Measurements from ENCODE around the gene TTLL10.
"Not testable (repeated sequence)": the region's sequence is repeated elsewhere in the genome, so short reads cannot be mapped to it uniquely, and the experiment has no call there.

The TTLL10 gene

DNA sequence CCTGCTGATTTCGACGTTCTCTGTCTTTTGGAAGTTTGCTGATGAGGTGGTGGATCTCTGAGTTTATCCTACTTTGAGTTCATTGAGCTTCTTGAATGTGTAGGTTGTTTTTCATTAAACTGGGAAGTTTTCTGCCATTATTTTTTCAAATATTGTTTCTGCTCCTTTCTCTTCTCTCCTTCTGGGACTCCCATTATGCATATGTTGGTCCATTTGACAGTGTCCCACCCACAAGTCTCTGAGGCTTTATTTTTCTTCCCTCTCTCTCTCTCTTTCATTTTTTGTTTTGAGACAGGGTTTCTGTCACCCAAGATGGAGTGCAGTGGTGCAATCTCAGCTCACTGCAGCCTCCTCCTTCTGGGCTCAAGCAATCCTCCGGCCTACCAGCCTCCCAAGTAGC lies 21.0 kb downstream of the TTLL10 start:
- no peak for DNase-seq (ENCODE audit: low read depth)

DNA sequence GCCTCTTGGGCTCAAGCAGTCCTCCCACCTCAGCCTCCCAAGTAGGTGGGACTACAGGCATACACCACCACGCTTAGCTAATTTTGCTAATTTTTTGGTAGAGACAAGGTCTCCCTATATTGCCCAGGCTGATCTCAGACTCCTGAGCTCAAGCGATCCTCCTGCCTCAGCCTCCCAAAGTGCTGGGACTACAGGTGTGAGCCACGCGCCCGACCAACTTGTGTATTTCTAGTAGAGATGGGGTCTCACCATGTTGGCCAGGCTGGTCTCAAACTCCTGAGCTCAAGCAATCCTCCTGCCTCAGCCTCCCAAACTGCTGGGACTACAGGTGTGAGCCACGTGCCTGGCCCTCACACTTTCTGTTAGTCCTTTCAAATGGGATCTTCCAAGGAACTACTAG lies 22.0 kb downstream of the TTLL10 start:
- DNase-seq (ENCODE audit: low read depth): not testable (repeated sequence)

DNA sequence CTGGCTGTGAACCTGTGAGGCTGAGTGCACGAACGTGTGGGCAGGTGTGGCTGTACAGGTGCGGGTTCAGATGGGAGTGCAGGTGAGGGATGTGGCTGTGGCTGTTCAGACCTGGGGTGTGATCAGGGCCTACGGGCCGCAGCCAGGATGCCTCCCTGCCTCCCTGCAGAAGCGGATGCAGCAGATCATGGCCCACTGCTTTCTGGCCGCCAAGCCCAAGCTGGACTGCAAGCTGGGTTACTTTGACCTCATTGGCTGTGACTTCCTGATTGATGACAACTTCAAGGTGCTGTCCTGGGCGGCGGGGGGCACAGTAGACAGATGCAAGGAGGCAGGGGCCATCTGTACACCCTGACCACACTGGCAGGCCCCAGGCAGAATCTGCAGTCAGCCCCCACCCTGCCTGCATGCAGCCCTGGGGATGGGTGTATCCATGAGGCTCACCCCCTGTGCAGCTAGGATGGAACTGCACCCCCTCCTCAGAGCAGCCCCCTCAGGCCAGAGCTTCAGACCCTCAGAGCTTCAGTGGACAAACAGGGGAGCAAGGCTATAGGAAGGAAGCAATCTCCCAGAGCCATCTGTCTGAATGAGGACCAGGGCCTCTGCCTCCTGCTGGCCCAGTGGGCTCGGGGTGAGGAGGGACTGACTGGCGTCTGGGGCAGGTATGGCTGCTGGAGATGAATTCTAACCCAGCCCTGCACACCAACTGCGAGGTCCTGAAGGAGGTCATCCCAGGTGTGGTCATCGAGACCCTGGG lies 22.9 kb downstream of the TTLL10 start:
- no peak for DNase-seq (ENCODE audit: low read depth)

DNA sequence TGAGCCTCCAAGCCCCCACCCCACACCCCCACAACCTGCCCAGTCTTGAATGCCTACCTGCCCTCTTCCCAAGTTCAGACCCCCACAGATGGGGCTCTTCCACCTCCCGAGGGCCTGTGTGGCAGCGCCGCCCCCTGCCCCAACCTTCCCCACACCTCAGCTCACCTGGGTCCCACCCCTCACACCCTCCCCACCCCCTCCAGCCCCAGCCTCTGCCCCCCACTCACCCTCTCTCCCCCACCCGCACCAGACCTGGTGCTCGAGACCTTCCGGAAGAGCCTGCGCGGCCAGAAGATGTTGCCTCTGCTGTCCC lies 23.5 kb downstream of the TTLL10 start:
- DNase-seq (ENCODE audit: low read depth): no peak

DNA sequence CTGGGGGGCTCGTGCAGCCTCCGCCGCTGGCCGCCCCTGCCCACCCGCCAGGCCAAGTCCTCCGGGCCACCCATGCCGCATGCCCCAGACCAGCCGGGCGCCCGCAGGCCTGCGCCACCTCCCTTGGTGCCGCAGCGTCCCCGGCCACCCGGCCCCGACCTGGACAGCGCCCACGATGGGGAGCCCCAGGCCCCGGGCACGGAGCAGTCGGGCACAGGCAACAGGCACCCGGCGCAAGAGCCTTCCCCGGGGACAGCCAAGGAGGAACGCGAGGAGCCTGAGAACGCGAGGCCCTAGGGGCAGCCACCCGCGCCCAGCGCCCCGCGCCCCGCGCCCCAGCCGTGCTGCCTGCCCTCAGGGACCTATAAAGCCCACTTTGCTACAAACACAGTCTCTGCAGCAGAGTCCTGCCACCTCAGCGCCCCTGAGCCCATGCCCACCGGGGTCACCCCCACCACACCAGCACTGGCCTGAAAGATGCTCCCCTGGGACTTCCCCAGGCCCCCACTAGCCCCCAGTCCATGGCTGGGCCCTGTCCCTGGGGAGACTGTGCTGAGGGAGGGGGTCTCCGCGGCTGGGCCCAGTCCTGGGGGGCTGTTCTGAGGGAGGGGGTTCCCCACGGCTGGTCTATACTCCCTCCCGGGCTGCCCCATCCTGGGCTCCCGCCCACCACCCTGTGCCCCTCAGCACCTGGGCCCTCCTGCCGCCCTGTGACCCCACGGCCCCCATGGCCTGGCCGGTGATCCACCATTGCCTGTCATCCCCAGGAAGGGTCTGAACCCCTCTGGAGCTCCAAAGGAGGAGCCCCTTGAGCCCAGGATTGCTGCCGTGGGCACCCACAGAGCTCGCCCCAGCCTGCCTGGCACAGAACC lies 24.1 kb downstream of the TTLL10 start:
- DNase-seq (ENCODE audit: low read depth): no peak

DNA sequence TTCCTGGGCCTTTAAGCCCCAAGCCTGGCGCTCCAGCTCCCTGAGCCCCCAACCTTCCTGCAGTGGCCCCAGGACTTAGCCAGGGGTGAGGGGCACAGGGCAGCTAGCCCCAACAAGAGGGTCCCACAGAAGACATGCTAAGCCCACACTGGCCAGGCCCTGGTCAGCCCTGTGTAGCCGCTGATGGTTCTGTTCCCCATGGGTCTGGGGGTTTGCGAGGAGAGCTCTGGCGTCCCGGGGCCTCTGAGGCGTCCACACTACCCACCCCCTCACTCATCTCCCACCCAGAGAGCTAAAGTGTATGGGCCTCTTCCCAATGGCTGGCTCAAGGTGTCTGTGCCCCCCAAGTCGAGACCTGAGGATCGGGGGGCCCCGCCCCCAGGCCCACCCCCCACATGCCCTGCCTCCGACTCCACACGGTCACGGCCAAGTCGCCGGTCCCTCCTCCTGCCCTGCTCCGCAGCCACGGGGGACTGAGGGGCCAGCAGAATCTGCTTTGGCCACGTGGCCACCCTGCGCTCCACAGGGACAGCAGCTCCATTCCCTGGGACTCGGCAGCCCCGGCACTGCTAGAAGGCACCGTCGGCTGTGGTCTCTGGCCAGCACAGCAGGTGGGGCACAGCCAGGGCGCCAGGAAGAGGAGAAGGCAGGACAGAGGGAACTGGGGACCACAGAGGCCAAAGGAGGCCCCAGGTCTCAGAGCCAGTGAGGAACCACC lies 24.9 kb downstream of the TTLL10 start:
- DNase-seq (ENCODE audit: low read depth): no peak

DNA sequence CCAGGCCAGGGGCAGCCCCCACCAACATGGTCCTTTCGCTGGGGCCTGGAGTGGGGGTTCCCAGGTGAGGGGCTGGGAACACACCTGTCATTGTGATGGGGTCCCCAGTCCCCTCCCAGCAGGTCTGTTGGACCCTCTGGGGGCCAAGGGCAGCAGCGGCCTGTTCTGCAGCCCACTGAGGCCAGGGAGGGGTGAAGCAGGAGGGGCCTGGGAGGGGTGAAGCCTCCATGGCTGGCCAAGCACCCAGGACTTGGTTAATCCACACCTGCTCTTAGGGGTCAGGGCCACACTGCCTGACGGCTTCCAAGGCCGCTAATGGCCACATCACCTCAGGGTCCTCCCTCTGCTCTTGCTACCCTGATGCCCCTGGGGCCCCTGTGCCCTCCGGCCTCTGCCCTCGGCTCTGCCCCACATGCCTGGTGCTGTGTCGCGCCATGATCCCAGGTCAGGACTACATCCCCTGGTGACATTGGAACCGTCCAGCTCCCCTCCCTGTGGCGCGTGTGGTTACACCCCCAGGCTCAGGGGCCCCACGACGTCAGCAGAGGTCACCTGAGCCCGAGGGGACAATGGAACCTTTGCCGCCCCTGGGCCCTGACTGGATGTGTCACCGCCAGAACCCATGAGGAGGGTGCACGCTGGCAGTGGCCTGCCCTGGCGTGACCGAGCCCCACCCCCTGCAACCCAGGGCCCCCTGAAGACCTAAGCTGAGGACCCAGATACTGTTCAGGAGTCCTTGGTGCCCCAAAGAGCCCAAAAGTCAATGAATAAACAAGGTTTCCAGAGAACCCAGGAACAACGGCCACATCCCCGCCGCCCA lies 25.7 kb downstream of the TTLL10 start:
- DNase-seq (ENCODE audit: low read depth): no peak

DNA sequence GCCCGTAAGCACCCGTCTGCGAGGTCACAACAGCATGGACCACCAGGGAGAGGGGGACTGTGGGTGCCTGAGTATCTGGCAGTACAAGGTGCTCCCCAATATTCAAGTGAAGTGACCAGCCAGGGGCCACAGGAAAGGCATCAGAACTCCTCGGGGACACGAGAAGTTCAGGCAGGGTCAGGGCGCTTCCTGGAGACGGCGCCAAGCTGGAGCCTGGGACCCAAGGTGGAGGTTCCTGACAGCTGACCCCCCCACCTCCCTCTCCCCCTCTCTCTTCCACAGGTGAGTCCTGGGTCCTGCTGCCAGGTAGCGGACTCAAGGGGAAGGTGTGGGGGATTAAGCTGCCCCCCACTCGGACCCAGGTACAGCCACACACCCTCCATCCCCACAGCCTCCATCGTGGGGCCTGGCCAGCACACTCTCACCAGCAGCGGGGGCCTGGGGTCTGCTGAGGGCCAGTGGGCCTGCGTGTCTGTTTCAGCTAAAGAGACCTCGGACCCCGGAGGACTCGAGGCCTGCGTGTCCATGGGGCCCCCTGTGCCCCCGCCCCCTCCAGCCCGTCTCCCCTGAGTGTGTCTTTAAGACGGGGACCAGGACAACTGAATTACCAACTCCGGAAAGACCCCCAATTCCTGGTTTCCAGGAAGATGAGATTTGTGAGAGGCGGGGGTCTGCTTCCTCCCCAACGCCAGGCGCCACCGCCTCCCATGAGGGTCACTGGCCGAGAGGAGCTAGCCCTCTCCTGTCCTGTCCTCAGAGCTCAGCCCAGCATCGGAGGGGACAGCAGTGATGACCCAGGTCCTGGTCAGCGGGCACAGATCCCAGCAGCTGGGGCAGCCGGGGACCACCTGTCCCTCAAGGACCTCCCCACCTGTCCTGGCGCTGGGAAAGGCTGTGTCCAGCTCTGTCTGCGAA lies 26.5 kb downstream of the TTLL10 start:
- DNase-seq (ENCODE audit: low read depth): no peak

DNA sequence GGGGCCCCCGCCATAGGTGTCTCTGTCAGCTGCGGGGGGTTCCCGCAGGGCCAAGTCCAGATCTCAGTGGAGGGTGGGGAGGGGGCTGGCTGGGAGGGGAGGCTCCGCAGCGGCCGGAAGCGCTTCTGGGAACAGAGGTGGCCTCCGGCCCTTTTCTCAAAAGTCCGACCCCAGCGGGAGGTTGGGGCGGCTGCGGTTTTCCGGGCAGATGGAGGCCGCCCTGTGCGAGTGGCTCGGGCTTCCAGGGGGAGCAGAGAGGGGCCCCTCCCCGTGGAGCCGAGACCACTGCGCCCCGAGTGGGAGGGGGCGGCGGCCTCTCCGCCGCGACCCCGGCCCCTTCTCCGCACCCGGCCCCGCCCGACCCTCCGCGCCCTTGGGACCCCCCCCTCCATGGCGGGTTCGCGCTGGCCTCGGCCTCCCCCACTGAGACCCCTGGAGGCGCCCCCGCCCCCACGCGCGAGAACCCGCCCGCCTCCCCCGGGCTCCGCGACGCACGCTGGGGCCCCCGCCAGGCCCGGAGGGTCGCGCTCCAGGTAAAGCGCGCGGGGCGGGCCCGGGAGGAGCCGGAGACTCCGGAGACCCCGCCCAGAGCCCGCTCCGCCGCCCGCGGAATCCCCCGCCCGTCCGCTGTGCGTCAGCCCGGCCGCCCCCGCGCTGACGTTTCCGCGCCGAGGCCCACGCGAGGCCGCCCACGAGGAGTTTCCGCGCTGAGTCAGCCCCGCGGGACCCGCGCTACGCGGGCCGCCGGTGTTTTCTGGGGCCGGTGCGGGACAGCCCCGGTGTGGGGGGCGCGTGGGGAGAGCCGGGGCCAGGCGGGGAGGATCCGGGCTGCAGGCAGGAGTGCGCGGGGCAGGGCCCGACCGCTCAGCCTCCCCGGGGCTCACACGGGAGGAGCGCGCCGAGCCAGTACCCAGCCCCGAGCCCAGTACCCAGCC lies 27.5 kb downstream of the TTLL10 start:
- peak; percentile 31 for DNase-seq (ENCODE audit: low read depth)

DNA sequence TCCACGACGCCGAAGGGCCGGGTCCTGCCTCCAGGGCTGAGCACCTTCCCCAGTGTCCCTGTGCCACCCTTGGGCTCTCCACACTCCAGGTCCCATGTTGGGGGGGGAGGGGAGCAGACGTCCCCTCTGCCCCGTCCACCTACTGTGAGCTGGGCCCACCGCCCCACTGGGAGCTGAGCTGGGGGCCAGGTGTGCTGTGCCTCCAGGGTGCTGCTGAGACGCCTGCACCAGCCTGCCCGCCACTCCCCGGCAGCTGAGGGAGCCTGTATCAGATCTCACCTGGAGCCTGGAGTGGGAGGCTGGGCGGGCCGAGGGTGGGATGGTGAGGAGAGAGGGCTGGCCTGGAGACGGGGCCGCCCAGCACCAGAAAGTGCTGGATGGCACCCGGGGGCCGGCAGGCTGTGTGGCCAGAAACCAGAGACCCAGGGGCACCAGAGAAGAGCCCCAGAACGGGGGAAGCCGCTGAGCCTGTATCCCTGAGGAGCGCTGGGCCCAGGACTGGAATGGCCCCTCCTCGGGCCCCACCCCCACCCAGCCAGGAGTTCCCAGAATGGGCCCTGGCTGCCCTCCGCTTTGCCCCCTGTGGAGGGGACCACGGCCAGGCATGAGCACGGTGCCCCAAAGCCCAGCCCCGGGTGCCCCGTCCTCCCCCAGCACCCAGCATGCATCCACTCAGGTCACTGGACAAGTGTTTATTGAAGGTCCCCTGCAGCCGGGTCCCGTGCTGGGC lies 29.3 kb downstream of the TTLL10 start:
- DNase-seq (ENCODE audit: low read depth): no peak

DNA sequence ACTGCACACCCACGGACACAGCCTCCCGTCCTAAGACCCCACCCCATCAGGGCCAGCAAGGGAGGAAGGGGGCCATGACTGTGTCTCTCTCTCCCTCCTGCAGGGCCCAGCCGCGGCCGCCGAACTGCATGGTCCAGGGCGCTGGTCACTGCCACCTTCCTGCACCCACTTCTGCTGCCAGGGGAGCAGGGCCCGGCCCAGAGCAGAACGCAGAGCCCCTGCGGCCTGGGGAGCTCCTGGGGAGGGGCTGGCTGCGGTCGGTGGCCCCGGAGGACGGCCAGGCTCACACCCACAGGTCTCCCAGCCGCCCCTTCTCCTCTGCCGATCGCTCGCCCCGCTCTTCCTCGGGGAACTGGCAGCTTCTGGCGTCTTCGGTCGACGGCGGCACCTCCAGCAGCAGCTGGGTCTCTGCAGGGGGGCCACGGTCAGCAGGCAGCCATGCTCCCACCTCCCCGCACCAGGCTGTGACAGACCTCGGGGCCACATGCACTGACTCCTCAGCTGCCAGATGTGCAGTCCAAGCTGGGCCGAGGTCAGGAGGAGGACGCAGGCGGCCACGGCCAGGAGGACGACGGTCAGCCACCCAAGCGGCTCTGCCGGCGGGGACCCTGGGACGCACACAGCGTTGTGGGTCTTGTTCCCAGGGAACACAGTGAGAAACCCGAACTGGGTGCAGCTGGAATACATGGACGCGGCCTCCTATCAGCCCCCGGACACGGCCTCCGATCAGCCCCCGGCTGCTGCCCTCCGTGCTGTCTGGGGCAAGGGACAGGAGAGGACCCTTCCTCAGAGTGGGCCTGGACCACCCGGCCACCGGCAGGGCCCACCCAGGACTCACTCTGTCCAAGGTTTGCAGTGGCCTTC lies 30.1 kb downstream of the TTLL10 start:
- DNase-seq (ENCODE audit: low read depth): no peak

DNA sequence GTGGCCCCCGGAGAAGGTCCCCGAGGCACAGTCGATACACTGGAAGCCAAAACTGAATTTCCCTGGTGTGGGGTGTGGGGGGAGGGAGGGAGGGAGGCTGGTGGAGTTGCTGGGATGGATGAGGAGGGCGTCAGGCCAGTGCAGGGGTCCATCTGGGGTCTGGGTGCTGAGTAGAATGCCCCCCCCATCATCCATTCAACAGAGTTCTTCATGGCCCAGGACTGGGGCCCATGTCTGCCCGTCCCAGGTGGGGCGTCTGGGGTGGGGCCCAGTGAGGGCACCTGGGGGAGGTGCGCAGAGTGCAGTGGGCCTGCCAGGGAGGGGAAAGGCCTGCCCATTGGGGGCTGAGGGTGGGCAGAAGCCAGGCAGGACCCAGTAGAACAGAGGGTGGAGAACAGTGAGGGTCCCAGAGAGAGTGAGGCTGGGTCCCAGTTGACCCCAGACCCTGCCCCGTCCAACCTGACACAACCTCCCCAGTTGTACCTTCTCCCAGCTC lies 30.8 kb downstream of the TTLL10 start:
- DNase-seq (ENCODE audit: low read depth): no peak

DNA sequence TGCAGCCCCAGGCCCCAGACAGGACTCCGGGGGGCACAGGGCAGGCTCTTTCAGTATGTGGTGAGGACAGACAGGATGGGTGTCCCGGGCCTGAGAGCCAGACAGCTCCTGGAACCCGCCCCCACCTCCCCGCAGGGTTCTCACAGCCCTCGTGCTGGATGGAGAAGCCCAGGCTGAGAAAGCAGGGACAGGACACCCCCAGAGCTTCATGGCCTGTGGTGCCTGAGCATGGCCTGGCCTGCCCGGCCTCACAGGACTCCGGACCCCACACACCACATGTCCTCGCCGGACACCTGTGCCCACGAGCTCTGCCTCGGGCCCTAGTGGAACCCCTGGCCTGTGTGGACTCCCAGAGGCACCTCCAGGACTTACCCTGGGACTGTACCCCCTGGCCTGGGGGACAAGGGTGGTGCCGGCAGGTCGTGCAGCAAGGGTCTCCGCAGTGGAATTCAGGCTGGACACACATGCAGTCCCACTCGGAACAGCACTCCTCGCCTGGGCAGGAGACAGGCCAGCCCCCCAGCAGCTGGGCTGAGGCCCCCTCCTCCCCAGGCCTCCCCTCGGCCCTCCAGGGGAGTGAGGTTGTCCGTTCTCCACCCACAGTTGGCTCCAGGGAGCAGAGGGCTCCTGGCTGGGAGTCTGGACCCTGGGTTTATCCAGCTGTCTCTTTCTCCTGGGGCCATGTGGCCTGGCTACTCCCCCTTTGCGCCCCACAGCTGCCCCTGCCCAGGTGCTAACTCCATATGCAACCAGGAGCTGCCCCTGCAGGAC lies 31.5 kb downstream of the TTLL10 start:
- DNase-seq (ENCODE audit: low read depth): no peak

DNA sequence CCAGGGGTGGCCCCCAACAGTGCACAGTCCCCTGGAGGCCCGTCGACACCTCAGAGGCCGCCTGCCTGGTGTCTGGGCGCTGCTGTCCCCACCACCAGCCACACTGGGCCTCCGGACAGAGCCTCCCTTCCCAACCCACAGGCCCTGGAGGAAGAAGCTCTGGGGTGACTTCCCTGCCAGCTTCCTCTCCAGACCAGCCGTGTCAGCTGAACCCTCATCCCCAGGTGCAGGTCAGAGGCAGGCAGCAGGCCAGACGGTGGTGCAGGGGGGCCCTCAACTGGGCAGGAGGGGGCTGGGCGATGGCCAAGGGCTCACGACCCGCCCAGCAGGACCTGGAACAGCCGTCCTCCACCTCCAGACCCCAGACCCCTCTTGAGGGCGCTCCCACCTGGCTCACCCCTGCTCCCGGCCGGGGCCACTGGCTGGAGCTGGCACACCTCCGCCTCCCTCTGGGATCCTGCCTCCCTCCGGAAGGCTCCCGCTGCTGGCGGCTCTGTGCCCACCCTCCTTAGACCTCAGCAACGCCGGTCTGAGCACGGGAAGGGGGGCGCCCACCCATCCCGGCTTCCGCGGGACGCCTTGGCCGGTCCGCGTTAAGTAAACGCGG lies 32.2 kb downstream of the TTLL10 start:
- DNase-seq (ENCODE audit: low read depth): no peak

DNA sequence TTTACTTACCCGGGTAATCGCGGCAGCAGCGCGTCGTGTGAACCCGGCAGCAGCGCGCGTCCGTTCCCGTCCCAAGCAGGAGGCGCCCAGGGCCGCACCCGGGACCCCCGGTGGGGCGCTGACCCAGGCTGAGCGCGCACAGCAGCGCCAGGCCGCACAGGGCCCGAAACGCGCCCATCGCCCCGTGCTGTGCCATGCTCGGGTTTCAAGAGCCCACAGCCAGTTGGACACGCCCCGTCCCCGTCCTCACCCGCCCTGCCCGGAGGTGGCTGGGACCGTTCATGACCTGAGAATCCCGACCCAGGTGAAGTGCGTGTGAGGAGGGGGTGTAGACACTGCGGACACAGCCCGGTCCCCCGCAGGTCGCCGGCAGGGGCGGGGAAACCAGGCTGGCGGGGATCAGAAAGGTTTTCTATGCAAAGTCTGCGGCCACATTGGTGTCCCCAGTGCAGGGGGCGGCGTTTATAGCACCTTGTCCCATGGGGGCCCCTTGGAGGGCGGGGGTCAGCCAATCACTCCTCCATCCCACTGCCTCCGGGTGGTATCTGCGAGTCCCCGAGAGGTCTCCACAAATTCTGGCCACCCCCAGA lies 32.8 kb downstream of the TTLL10 start, which contains the start of gene TNFRSF18:
Gene TNFRSF18 (minus strand): TSS at position 217 of the 590 bp plus-strand sequence. CDS start 21 bp downstream, at position 196.
- DNase-seq (ENCODE audit: low read depth): no peak

DNA sequence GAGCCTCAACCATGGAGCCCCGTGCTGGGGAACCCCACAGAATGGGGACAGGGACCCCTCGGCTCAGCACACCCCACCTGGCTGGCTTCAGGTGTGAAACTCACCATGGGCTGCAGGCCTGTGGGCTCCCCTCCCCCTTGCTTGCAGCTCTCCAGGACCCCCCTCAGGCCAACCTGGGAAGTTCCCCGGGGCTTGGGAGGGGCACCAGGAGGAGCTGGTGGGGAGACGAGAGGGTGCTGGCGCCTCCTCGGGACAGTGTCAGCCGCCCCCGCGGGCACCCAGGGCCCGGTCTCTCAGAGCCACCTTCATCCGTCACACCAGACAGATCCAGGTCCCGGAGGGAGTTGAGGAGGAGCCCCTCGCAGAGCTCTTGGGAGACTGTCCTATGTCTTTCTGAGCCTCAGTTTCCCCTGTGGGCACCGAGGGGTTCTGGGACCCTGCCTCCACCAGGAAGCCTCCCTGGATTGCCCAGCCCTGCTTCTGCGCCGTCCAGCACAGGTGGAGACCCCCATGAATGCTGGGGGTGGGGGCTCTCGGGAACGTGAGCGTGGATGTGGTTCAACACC lies 33.4 kb downstream of the TTLL10 start:
- no peak for DNase-seq (ENCODE audit: low read depth)
